ENCODE data around the gene TRIM47.

GRCh38 chr17:75919611-75920010 is 41.2 kb upstream of the TRIM47 start:
- TF ChIP-seq CTCF (IDR thresholded peaks at IDR 0.05): no peak
- no peak for TF ChIP-seq POLR2A (IDR thresholded peaks at IDR 0.05)
